Hematopoietic multipotent progenitor cell treated with erythropoietin and hydrocortisone succinate and interleukin-3 and kit ligand, for 6 days (in vitro differentiated cells): ENCODE measurements around the gene OR56B4.

Experiments used
- DNase-seq: peaks from one replicate; pipeline ENCODE4 v3.0.0-alpha.2; 2015

OR56B4 gene

GRCh38 chr11:6152126-6152525 lies 44.6 kb downstream of the OR56B4 start:
- DNase-seq, result no peak

- DNase-seq, result no peak
Observed at GRCh38 chr11:6156628-6157359, 49.3 kb downstream of the OR56B4 start.
